Fibroblast of peridontal ligament (primary cell): ENCODE results near the gene GSC.
A peak's percentile ranks its signal among the peaks of the same experiment; 100 is the strongest.
"Not testable (repeated sequence)": the region's sequence is repeated elsewhere in the genome, so short reads cannot be mapped to it uniquely, and the experiment has no call there.

ENCODE experiments used
- DNase-seq: peaks from one replicate; pipeline ENCODE4 v3.0.0-alpha.2; 2010; ENCODE audit errors: extremely low read depth

The GSC gene

GRCh38 chr14:94746131-94746530, 23.8 kb downstream of the GSC start:
- DNase-seq, result no peak

- peak; percentile 10 for DNase-seq
Measured at GRCh38 chr14:94738751-94739150, 31.2 kb downstream of the GSC start.

- DNase-seq, result no peak
Measured at GRCh38 chr14:94738097-94738496, 31.8 kb downstream of the GSC start.

- DNase-seq, result no peak
Measured at GRCh38 chr14:94728950-94729349, 41.0 kb downstream of the GSC start.

GRCh38 chr14:94728440-94728839, 41.5 kb downstream of the GSC start:
- not testable (repeated sequence) for DNase-seq

- not testable (repeated sequence) for DNase-seq
Measured at GRCh38 chr14:94726649-94727048, 43.3 kb downstream of the GSC start.

- no peak for DNase-seq
Measured at GRCh38 chr14:94724993-94725392, 44.9 kb downstream of the GSC start.

- no peak for DNase-seq
Measured at GRCh38 chr14:94722397-94722796, 47.5 kb downstream of the GSC start.
